RWPE1 (cell line): ENCODE results near the gene SSTR5.

Experiments used
- CTCF ChIA-PET: fragments of 350-600 bp; sonication (Branson Sonifier 250); formaldehyde crosslinking; extraction: SDS; loops from one replicate; lab custom pipeline; 2021; lab: Yijun Ruan, JAX
- POLR2A ChIA-PET: fragments of 400-600 bp; formaldehyde crosslinking; extraction: SDS; loops from one replicate; lab custom pipeline; 2020; ENCODE audit warnings: antibody characterized with exemption; ENCODE audit not compliant: low non-redundant PET; lab: Yijun Ruan, JAX
- DNase-seq: peaks from one replicate; pipeline ENCODE4 v3.0.0; 2012; ENCODE audit warnings: low spot score
- H3K27ac ChIP-seq: fragments of 450-650 bp; 2 replicates; pipeline ENCODE4 v1.5.1; 2017
- TF ChIP-seq, protein P1 (sequence below): fragments of 450-650 bp; conservative IDR thresholded peaks from 2 replicates; pipeline ENCODE4 v1.5.1; 2017; ENCODE audit warnings: low read depth, mild to moderate bottlenecking

SSTR5 gene

DNA sequence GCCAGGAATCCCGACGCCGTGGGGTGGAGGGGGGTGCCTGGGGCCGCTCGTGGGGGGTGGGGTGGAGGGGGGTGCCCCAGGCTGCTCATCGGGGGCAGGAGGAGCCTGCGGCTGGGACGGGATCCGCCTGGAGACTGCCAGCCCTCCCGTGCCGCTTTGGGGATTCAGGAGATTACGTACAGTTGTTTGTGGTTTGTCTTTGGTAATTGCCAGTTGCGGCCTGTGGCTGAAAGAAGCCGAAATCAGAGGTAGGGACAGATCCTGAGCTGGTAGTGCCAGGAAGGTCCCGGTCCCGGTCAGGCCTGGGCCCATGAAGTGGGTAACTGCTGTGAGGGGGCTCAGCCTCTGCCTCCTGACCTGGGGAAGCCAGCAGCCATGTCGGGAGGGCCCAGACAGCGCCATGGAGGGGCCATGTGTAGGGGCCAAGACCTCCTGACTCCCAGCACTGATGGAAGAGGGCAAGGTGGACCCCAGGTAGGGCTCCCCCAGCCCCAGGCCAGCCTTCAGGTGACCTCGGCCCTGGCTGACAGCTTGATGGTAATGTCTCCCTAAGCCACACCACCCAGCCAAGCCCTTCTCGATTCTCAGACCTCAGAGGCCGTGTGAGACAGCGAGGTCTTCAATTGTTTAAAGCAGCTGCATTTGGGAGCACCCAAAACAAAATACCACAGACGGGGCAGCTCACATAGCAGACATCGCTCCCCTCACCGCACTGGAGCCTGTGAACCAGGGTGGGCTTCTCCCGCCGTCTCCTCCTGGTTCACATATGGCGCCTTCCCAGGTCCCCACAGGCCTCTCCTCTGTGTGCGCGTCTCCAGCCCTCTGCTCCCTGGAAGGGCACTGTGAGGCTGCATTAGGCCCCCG, 34.9 kb upstream of the SSTR5 start:
- H3K27ac ChIP-seq, result peak overlapping the region; percentile 86
- TF ChIP-seq, protein P1, sequence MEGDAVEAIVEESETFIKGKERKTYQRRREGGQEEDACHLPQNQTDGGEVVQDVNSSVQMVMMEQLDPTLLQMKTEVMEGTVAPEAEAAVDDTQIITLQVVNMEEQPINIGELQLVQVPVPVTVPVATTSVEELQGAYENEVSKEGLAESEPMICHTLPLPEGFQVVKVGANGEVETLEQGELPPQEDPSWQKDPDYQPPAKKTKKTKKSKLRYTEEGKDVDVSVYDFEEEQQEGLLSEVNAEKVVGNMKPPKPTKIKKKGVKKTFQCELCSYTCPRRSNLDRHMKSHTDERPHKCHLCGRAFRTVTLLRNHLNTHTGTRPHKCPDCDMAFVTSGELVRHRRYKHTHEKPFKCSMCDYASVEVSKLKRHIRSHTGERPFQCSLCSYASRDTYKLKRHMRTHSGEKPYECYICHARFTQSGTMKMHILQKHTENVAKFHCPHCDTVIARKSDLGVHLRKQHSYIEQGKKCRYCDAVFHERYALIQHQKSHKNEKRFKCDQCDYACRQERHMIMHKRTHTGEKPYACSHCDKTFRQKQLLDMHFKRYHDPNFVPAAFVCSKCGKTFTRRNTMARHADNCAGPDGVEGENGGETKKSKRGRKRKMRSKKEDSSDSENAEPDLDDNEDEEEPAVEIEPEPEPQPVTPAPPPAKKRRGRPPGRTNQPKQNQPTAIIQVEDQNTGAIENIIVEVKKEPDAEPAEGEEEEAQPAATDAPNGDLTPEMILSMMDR, result no peak
- CTCF ChIA-PET, result interaction anchor here (0.5 to 0.6 kb wide), 2 partner anchors 35 to 614 kb away, joined by 3 read pairs; partner anchors contain the start of gene SSTR5
- POLR2A ChIA-PET, result no interaction called here
- peak; percentile 17 for DNase-seq

GRCh38 chr16:1038932-1039331, 33.6 kb upstream of the SSTR5 start:
- TF ChIP-seq, protein P1, result no peak
- no peak overlapping the region for H3K27ac ChIP-seq
- DNase-seq, result no peak
- ChIA-PET CTCF (no interaction called here), POLR2A (no interaction called here)

DNA sequence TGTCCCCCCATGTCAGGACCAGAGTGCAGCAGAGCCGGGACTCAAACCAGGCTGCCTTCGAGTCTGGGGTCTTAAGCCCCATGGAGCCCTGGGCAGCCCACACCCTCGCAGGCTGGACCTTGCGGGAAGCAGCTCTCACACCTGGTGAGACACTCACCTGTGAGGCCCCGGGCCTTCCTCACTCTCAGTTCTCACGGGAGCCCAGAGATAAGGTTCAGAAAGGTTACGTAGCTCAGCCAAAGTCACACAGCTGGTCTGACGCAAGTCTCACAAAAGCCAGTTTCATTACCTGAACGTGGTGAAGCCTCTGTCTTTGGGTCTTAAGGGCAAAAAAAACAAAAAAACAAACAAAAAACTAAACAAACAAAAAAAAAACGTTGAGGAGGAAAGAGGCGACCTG, 32.8 kb upstream of the SSTR5 start:
- TF ChIP-seq, protein P1, result no peak
- H3K27ac ChIP-seq, result no peak overlapping the region
- CTCF ChIA-PET, result interaction anchor here (0.7 kb wide), 1 partner anchor 18 kb away, joined by 3 read pairs; no protein-coding TSS in a partner anchor
- POLR2A ChIA-PET, result no interaction called here
- no peak for DNase-seq

DNA sequence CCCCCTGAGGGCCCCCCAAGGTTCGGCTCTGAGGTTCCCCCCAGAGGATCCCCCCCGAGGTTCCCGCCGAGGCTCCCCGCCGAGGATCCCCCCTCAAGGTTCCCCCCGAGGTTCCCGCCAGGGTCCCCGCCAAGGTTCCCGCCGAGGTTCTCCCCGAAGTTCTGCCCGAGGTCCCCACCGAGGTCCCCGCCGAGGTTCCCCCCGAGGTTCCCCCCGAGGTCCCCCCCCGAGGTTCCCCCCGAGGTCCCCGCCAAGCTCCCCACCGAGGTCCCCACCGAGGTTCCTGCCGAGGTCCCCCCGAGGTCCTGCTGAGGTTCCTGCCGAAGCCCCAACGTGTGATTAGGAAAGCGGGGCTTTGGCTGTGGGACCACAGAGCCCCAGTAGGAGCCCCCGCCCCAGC, 32.2 kb upstream of the SSTR5 start:
- POLR2A ChIA-PET, result interaction anchor here (0.6 kb wide), 1 partner anchor 30 kb away, joined by 4 read pairs; no protein-coding TSS in a partner anchor
- DNase-seq, result no peak
- no peak overlapping the region for H3K27ac ChIP-seq
- TF ChIP-seq, protein P1, result no peak
- CTCF ChIA-PET, result interaction anchor here (0.7 kb wide), 2 partner anchors 18 to 74 kb away, joined by 3 to 4 read pairs; no protein-coding TSS in a partner anchor

DNA sequence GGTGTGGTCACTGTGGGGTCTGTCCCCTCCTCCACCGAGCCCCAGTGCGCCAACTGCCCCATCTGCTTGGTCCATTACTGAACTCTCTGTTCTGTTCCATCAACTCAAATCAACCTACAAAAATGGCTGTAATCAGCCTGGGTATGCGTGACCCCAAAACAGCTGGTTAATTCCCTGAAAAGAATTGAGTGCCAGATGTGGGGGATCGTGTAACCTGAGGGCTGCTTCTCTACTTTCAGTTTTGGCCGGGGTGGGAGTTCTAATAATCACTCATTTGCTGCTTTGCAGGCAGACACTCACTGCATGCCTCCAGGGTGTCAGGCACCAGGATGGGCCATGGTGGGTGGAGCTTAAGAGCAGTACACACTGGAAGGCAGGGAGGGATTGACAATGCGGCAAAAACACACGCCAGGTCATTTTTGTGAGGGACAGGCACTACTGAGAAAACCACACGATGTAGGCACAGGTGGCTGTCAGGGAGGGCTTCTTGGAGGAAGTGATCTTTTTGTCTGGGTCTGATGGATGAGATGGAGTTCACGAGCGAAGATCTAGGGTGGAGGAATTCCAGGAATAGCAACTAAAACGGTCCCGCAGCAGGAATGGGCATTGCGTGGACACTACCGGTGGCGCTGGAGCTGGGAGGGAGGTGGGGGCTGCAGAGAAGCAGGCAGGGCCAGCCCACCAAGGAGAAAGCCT, 30.4 kb upstream of the SSTR5 start:
- POLR2A ChIA-PET, result no interaction called here
- DNase-seq, result no peak
- CTCF ChIA-PET, result no interaction called here
- H3K27ac ChIP-seq, result no peak overlapping the region
- TF ChIP-seq, protein P1, result no peak

DNA sequence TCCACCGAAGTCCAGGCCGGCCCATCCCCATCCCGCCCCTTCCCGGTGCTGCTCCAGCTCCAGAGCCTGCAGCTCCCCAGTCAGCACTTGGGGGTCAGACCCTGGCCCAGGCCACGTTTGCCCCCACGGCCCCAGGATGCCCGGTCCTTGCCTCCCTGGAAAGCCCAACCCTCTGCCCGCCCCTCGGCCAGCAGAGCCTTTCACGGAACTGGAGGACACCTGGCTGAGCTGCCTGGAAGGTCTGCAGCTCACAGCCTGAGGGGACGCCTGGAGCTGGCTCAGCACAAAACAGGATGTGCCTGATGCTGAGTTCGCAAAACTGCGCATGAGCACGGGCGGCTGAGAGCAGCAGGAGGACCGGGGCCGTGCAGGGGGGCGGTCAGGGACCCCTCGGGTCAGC, 29.7 kb upstream of the SSTR5 start:
- CTCF ChIA-PET, result no interaction called here
- POLR2A ChIA-PET, result no interaction called here
- DNase-seq, result no peak
- no peak overlapping the region for H3K27ac ChIP-seq
- TF ChIP-seq, protein P1, result no peak
